H1 (cell line): ENCODE measurements around the gene SPINT1. TPM values are rescaled to one million over a fixed set of nuclear protein-coding genes. Genes with fewer than 3 reads are reported as not detected.

Experiments used
- BACH1 ChIP-seq: IDR thresholded peaks from 2 replicates; pipeline ENCODE4 v1.6.1; 2012; ENCODE audit warnings: low read length, improper control_type of control experiment
- EP300 ChIP-seq, 2 experiments: IDR thresholded peaks; 1 replicate in 1 of 2; 2 replicates in 1 of 2; pipeline ENCODE4 v1.6.1; 2011 to 2012; ENCODE audit warnings: low read depth in 2 of 2, low read length in 2 of 2, mild to moderate bottlenecking in 2 of 2, borderline replicate concordance in 1 of 2, inconsistent platforms in 1 of 2, moderate library complexity in 1 of 2
- SIN3A ChIP-seq, 2 experiments: IDR thresholded peaks in 1 of 2; conservative IDR thresholded peaks in 1 of 2; 2 replicates each; pipeline ENCODE4 v1.6.1; 2011 to 2012; ENCODE audit warnings: low read length in 2 of 2, improper control_type of control experiment in 1 of 2, low read depth in 1 of 2, mild to moderate bottlenecking in 1 of 2
- polyA plus RNA-seq, 7 experiments: library from polyadenylated mRNA; depleted of rRNA in 3 of 7; stranded (reverse) in 5 of 7; unstranded in 2 of 7; fragments of >200 nt in 5 of 7; fragments of 200-250 nt in 2 of 7; gene quantifications; 1 replicate in 5 of 7; 2 replicates in 1 of 7; 4 replicates in 1 of 7; pipeline versions ENCODE4 v1.2.1 to v1.2.3, GENCODE V29; 2011 to 2013; ENCODE audit warnings: missing spikeins in 2 of 7, mixed read lengths in 2 of 7
- total RNA-seq: library from RNA; stranded (reverse); fragmentation: NEBNext Ultra II Directional; extraction: Animal tissue kit (Norgen Biotek cat#: 25700); gene quantifications from 2 replicates; pipeline ENCODE4 v1.2.1, GENCODE V29; 2021

The SPINT1 gene
- total and polyA plus RNA-seq, 2 of the 8 experiments (the other 6 are each of a cell fraction or from before 2014, with no cell fraction given) = 117 to 155 TPM

DNA sequence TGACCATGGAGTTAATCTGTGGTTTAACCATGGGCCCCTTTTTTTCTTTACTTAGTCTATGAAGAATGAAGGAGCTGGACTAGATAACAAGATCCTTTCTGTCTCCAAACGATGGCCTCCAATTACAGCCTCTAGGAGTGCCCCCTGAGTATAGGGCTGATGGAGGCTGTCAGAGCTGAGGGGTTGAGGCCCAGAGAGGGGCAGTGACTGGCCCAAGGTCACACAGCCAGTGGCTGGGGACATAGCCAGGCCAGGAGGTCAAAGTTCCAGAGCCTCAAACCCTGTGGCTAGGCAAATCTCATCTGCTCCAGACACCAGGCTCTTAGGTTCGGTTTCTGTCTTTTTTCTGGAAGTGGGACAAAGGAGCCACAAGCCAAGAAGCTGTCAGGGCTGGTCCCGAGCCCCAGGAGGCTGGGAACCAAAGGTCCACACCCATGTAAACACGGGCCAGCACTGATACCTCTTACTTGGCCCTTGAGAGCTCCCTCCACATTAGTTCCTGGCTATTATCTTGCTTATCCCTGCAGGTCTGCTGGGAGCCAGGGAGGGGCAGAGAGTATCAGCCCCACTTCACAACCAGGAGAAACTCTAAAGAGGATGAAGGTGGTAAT lies 19.9 kb downstream of the SPINT1 start (continued):
- no peak for TF ChIP-seq SIN3A (conservative IDR thresholded peaks at IDR 0.05 in 1 of 2, IDR thresholded peaks at IDR 0.05 in 1 of 2; ENCODE audit: low read depth in 1 of 2, low read length in 2 of 2)
- no peak for TF ChIP-seq BACH1
- TF ChIP-seq EP300 (IDR thresholded peaks at IDR 0.05; ENCODE audit: borderline replicate concordance in 1 of 2, low read depth in 2 of 2, low read length in 2 of 2) = no peak
